WERI-Rb-1 (cell line): Measurements from ENCODE around the gene TGDS.
A peak's percentile ranks its signal among the peaks of the same experiment; 100 is the strongest.

ENCODE experiments used
- DNase-seq: peaks from one replicate; pipeline ENCODE4 v3.0.0-alpha.2; 2020
- H3K27ac ChIP-seq: fragments of 250-450 bp; sonication (Bioruptor Pico); 2 replicates; pipeline ENCODE4 v1.5.1; 2020; ENCODE audit warnings: mild to moderate bottlenecking, moderate library complexity
- H3K27me3 ChIP-seq: fragments of 250-450 bp; sonication (Bioruptor Pico); 2 replicates; pipeline ENCODE4 v1.5.1; 2021; ENCODE audit warnings: mild to moderate bottlenecking, low read depth, moderate library complexity; ENCODE audit not compliant: insufficient read depth, severe bottlenecking
- H3K36me3 ChIP-seq: fragments of 250-450 bp; sonication (Bioruptor Pico); 2 replicates; pipeline ENCODE4 v1.5.1; 2020; ENCODE audit warnings: mild to moderate bottlenecking, moderate library complexity
- H3K4me3 ChIP-seq: 2 replicates; pipeline ENCODE4 v1.5.1; 2011; ENCODE audit warnings: low read depth, mild to moderate bottlenecking, control low read depth, low read length
- H3K9me3 ChIP-seq: fragments of 250-450 bp; sonication (Bioruptor Pico); 2 replicates; pipeline ENCODE4 v1.5.1; 2021; ENCODE audit warnings: mild to moderate bottlenecking, moderate library complexity; ENCODE audit not compliant: severe bottlenecking
- CTCF ChIP-seq: IDR thresholded peaks from 2 replicates; pipeline ENCODE4 v1.5.1; 2011; ENCODE audit warnings: low read depth, mild to moderate bottlenecking, control low read depth, inconsistent platforms, low read length

Gene TGDS

DNA sequence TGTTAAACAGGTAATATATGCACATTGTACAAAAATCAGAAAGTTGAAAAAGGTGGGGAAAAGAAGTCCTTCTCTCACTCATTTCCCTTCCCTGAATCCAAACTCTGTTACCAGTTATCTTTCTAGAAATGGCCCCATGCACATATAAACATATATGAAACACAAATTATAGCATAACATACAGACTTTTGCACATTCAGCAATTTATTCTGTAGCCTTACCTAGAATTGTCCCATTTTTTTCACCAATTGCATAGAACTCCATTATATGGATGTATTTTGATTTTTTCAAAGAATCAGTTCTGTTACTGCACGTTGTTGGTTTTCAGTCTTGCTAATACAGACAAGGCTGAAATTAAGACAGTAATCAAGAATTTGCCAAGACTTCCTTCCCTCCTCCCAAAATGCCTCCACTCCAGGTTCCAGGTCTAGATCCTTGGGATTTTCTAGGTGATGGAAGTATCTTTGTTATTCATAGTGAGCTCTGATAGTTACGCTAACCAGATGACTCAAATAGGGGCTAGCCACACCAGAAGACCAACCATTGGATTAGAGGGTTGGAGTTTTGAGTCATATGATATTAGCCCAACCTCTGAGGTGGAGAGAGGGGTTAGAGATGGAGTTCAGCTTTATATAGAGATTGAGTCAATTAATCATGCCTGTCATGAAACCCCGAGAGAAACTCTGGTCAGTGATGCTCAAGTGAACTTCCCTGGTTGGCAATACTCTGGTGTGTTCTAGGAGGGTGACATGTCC, 36.5 kb upstream of the TGDS start:
- Histone ChIP-seq H3K36me3 (peaks cover 3% of the 10 kb centered on the region; the same call in 1 of the 2 replicates), H3K9me3 (no peaks in the 10 kb centered on the region), H3K4me3 (no peak overlapping the region), H3K27me3 (no peaks in the 10 kb centered on the region), H3K27ac (no peak overlapping the region)
- no peak for DNase-seq
- no peak for TF ChIP-seq CTCF

- Histone ChIP-seq H3K36me3 (peaks cover 3% of the 10 kb centered on the region; the same call in 1 of the 2 replicates), H3K4me3 (no peak overlapping the region), H3K9me3 (no peaks in the 10 kb centered on the region), H3K27me3 (no peaks in the 10 kb centered on the region), H3K27ac (no peak overlapping the region)
- TF ChIP-seq CTCF = no peak
- DNase-seq = no peak
Measured at GRCh38 chr13:94630858-94631257, 34.9 kb upstream of the TGDS start.

DNA sequence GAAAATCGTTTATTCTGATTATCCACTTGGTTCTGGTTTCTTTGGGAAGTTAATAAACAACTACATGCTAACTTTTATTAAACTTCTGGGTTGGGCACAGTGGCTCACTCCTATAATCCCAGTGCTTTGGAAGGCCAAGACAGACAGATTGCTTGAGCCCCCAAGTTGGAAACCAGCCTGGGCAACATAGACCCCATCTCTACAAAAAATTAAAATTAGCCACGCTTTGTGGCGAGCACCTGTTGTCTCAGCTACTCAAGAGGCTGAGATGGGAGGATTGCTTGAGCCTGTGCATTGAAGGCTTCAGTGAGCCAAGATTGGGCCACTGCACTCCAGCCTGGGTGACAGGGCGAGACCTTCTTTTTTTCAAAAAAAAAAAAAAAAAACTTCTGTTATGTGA, 27.4 kb upstream of the TGDS start:
- no peak overlapping the region for H3K27ac ChIP-seq
- no peak for TF ChIP-seq CTCF
- no peaks in the 10 kb centered on the region for H3K9me3 ChIP-seq
- no peaks in the 10 kb centered on the region for H3K27me3 ChIP-seq
- peaks cover 22% of the 10 kb centered on the region for H3K36me3 ChIP-seq
- H3K4me3 ChIP-seq = no peak overlapping the region
- no peak for DNase-seq

GRCh38 chr13:94622344-94622743, 26.4 kb upstream of the TGDS start:
- TF ChIP-seq CTCF = no peak

DNA sequence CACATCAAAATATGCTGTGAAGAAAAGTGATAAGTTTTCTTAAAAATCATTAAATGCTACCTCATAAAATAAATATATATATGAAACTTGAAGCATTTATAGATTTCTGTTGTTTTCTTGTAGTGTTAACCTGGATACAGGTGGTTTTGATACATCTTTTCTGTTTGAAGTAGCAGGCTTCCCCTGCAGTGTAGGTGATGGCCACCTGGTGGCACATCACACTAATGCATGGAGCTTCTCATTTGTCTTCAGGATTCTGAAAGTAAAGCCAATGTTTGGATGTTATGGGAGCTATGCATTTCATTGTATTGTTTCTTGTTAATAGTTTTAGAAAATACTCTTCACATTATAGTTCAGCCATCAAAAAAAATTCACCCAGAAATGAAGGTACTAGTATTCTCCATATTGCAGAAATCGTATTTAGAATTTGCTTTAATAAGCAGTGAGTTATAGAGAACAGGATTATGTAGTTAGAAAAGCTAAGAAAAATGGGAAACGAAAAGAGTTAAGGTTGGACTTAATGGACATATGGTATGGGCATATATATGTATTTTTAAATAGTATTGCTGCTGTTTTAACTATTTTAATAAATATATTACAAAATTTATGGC, 24.4 kb upstream of the TGDS start:
- no peaks in the 10 kb centered on the region for H3K27me3 ChIP-seq
- H3K9me3 ChIP-seq = no peaks in the 10 kb centered on the region
- no peak overlapping the region for H3K27ac ChIP-seq
- peak; percentile 88 for TF ChIP-seq CTCF
- peaks cover 19% of the 10 kb centered on the region for H3K36me3 ChIP-seq
- peak; percentile 73 for DNase-seq
- H3K4me3 ChIP-seq = no peak overlapping the region

More at GRCh38 chr13:94622344-94622743, 26.4 kb upstream of the TGDS start:
- H3K4me3 ChIP-seq = no peak overlapping the region
- no peak overlapping the region for H3K27ac ChIP-seq
- no peaks in the 10 kb centered on the region for H3K27me3 ChIP-seq
- H3K9me3 ChIP-seq = no peaks in the 10 kb centered on the region
- peaks cover 19% of the 10 kb centered on the region for H3K36me3 ChIP-seq
- no peak for DNase-seq
